Body of pancreas (tissue), 4 donors: ENCODE measurements around the gene CMC2. TPM values are rescaled to one million over a fixed set of nuclear protein-coding genes. Genes with fewer than 3 reads are reported as not detected.

Experiments used
- ATAC-seq: fragments of 150-250 bp; one replicate; pipeline ENCODE4 v1.9.1; 2016
- DNase-seq, 4 donors: peaks; one replicate each; pipeline ENCODE4 v3.0.0-alpha.2; 2019
- H3K27ac ChIP-seq, 4 donors: fragments of 200-600 bp; sonication (generic); 1 replicate in 3 of 4; 2 replicates in 1 of 4; pipeline versions ENCODE4 v1.5.1 to v1.6.1; 2016 to 2019; ENCODE audit warnings: mild to moderate bottlenecking in 1 of 4, mixed read lengths in 1 of 4, moderate library complexity in 1 of 4
- H3K27me3 ChIP-seq, 2 donors: fragments of 200-600 bp; sonication (generic); one replicate each; pipeline ENCODE4 v1.6.0; 2016; ENCODE audit warnings: mild to moderate bottlenecking in 1 of 2
- H3K36me3 ChIP-seq, 2 donors: fragments of 200-600 bp; sonication (generic); replicated peaks in 1 of 2; 2 replicates each; pipeline ENCODE4 v1.5.1; 2016; ENCODE audit warnings: low read depth in 2 of 2; ENCODE audit not compliant: insufficient read depth in 1 of 2
- H3K4me1 ChIP-seq: fragments of 200-600 bp; sonication (generic); one replicate; pipeline ENCODE4 v1.6.0; 2016
- H3K4me3 ChIP-seq, 2 donors: fragments of 200-600 bp; sonication (generic); 1 replicate in 1 of 2; 2 replicates in 1 of 2; pipeline ENCODE4 v1.5.1; 2016 to 2019
- H3K9me3 ChIP-seq, 3 donors: fragments of 200-600 bp; sonication (generic); 1 replicate in 2 of 3; 2 replicates in 1 of 3; pipeline ENCODE4 v1.5.1; 2016
- CTCF ChIP-seq, 7 experiments: fragments of 450-650 bp in 4 of 7; fragments of 200-600 bp in 3 of 7; sonication (generic) in 3 of 7; IDR thresholded peaks; one replicate each; pipeline ENCODE4 v1.5.1; 2016 to 2019; ENCODE audit warnings: antibody characterized with exemption in 7 of 7
- POLR2A ChIP-seq, 3 donors: fragments of 450-650 bp; IDR thresholded peaks; one replicate each; pipeline ENCODE4 v1.6.1; 2016; ENCODE audit warnings: antibody characterized with exemption in 3 of 3, mild to moderate bottlenecking in 2 of 3
- WGBS, 2 donors: methylation state at CpG; one replicate each; pipeline ENCODE4 v1.1.5; 2017; 5-methylcytosine and 5-hydroxymethylcytosine counted together
- intact Hi-C: fragments of 100-400 bp; cut with DNase I; formaldehyde crosslinking; loops from one replicate; pipeline ENCODE4 v1.15.1; 2023
- total RNA-seq, 2 donors: library from RNA; depleted of rRNA; stranded (reverse); fragments of >200 nt; gene quantifications; one replicate each; pipeline ENCODE4 v1.1.0, GENCODE V29; 2016

The CMC2 gene
- total RNA-seq, 2 donors from 2014 or later, result 15.5 to 23.6 TPM

- intact Hi-C loops, result no loop called here
- TF ChIP-seq CTCF (IDR thresholded peaks at IDR 0.05) (no peak), POLR2A (IDR thresholded peaks at IDR 0.05) (no peak)
- no peak for ATAC-seq
Measured at GRCh38 chr16:81008505-81008789, 1.8 kb upstream of the CMC2 start.

DNA sequence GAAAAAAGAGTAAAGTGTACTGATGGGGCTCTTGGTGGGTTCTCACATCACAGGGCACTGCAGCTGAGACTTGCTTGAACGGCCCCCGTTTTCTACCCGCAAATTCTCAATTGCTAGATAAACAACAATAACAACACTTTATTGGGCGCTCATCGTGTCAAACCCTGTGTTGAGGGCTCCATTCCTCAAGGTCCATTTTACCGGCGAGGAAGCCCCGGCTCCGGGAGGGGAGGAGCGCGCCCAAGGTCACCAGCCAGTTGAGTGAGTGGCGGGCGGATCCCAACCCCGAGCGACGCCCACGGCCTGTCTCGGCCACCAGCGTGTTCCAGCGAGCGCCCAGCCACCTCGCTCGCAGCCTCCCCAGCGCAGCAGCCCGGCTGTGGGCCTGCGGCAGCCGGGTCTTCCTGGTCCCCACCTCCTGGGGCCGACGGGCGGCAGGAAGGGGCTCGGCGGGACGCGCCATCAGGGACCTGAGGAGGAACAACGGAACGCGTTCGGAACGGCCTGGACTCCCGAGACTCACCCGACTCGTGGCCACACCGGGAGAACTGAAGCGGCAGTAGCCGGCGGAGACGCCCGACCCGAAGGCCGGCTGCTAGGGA, 373 bp downstream of the CMC2 start:
- TF ChIP-seq POLR2A (IDR thresholded peaks at IDR 0.05) (peak in 2 of 3 donors; percentile 73 to 88), CTCF (IDR thresholded peaks at IDR 0.05) (peak in 1 of 7 experiments; percentile 6)
- intact Hi-C loops, result no loop called here
- WGBS, 2 donors, result 1% methylated on average over 17 to 49 of the region's 50 CpGs

More at GRCh38 chr16:81008505-81008789, 1.8 kb upstream of the CMC2 start:
- WGBS, 2 donors, result 94 to 98% methylated on average over 12 of the region's 12 CpGs
- no peaks in the 10 kb centered on the region for H3K9me3 ChIP-seq
- DNase-seq, result peak in 1 of 4 donors; percentile 18
- peak overlapping the region in 1 of 4 donors; percentile 98 for H3K27ac ChIP-seq
- peaks cover 29% of the 10 kb centered on the region for H3K4me1 ChIP-seq
- H3K36me3 ChIP-seq, result no peaks in the 10 kb centered on the region
- no peaks in the 10 kb centered on the region for H3K27me3 ChIP-seq
- no peak overlapping the region for H3K4me3 ChIP-seq

DNA sequence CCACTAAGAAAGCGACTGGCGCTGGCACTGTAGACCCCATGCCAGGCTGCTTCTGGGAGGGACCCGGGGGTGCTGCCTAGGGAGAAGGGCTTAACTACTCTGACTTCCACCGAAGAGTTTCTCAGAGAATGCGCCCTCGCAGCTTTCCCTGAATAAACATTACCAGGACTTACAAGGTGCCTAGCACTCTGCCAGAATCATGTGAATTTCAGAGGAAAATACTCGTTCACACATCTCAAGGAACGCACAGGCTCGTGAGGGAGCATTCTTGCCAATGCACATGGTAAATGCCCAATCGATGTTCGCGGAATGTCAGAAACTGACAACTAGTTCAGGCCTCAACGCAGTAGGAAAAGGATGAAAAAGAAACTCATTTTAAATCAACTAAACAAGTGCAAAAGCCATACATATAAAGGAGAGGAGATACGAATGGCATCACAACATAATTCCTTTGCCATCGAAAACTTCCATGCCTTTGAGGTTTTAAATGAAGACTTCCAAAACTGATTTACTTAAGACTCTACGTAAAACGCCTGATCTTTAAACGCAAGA, 999 bp downstream of the CMC2 start:
- Histone ChIP-seq H3K4me3 (peak overlapping the region in 1 of 2 donors; percentile 85), H3K27me3 (no peaks in the 10 kb centered on the region), H3K9me3 (no peaks in the 10 kb centered on the region), H3K27ac (peak overlapping the region; percentile 96 to 99 (median 98)), H3K4me1 (peaks cover 30% of the 10 kb centered on the region), H3K36me3 (no peaks in the 10 kb centered on the region)
- WGBS, 2 donors, result 6 to 18% methylated on average over 18 of the region's 18 CpGs
- ATAC-seq, result no peak
- DNase-seq, result no peak
- intact Hi-C loops, result no loop called here
- TF ChIP-seq CTCF (IDR thresholded peaks at IDR 0.05), result no peak
- TF ChIP-seq POLR2A (IDR thresholded peaks at IDR 0.05), result no peak

More for the DNA sequence above, 373 bp downstream of the CMC2 start:
- ATAC-seq (peak; percentile 34), DNase-seq (peak; percentile 80 to 86 (median 83))
- Histone ChIP-seq H3K4me3 (peak overlapping the region; percentile 85 to 95), H3K27ac (peak overlapping the region; percentile 96 to 99 (median 98)), H3K27me3 (no peaks in the 10 kb centered on the region), H3K9me3 (no peaks in the 10 kb centered on the region), H3K36me3 (no peaks in the 10 kb centered on the region), H3K4me1 (peaks cover 30% of the 10 kb centered on the region)

GRCh38 chr16:81004646-81005353, 1.9 kb downstream of the CMC2 start:
- intact Hi-C loops, result no loop called here
- H3K36me3 ChIP-seq, result no peaks in the 10 kb centered on the region
- TF ChIP-seq CTCF (IDR thresholded peaks at IDR 0.05), result peak; percentile 38 to 68 (median 62)
- no peak for TF ChIP-seq POLR2A (IDR thresholded peaks at IDR 0.05)
- H3K27me3 ChIP-seq, result no peaks in the 10 kb centered on the region
- 45 to 46% methylated on average over 14 of the region's 14 CpGs for WGBS, 2 donors
- peak overlapping the region in 2 of 4 donors; percentile 1 to 19 for H3K27ac ChIP-seq
- no peak overlapping the region for H3K4me3 ChIP-seq
- H3K9me3 ChIP-seq, result no peaks in the 10 kb centered on the region
- DNase-seq (peak in 1 of 4 donors; percentile 41), ATAC-seq (no peak)
- H3K4me1 ChIP-seq, result peaks cover 30% of the 10 kb centered on the region
